Measurements from ENCODE around the gene AFAP1L1. TPM values are rescaled to one million over a fixed set of nuclear protein-coding genes. Genes with fewer than 3 reads are reported as not detected.

The AFAP1L1 gene
- total and polyA plus RNA-seq, 10 of the 15 experiments (the other 5 are each of a cell fraction or from before 2014, with no cell fraction given) = 0.11 TPM; not detected in 9

DNA sequence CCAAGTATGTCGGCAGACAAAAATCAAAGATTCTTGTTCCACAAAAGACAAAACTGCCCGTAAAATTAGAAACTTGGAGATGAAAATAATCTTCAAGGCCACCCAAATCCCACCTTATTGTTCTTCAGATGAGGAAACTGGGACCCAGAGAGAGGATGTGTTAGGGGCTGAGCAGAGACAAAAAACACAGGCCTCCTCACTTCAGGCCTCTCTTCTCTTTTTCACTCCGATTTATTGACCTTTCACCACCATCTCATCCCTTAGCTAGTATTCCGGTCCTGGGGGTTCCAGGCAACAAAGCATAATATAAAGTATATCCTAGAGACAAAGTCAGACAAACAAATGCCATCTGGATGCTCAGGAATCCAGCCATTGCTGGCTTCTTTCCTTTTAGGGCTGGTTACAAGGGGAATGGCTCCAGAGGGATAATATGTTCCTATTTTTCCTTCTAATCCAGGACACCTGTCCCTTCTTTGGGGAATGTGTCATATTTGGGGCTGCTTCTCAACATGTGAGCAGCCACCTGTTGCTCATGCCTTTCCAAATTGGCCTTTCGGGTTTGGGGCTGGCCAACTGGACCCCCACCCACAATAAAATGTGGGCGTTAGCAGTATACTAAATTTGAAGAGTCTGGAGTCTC lies 42.2 kb upstream of the AFAP1L1 start (continued):
- TF ChIP-seq, protein P1, sequence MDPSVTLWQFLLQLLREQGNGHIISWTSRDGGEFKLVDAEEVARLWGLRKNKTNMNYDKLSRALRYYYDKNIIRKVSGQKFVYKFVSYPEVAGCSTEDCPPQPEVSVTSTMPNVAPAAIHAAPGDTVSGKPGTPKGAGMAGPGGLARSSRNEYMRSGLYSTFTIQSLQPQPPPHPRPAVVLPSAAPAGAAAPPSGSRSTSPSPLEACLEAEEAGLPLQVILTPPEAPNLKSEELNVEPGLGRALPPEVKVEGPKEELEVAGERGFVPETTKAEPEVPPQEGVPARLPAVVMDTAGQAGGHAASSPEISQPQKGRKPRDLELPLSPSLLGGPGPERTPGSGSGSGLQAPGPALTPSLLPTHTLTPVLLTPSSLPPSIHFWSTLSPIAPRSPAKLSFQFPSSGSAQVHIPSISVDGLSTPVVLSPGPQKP (IDR thresholded peaks at IDR 0.05; ENCODE audit: low read depth, low read length) = no peak

GRCh38 chr5:149235841-149236240 lies 35.8 kb upstream of the AFAP1L1 start:
- Histone ChIP-seq H3K9me3 (replicated peaks; ENCODE audit: control insufficient read depth, insufficient read depth, low read length) (no peaks in the 10 kb centered on the region), H3K4me2 (ENCODE audit: control insufficient read depth, insufficient read depth) (no peak overlapping the region), H4K20me1 (ENCODE audit: control insufficient read depth, insufficient read depth) (no peaks in the 10 kb centered on the region), H2AFZ (ENCODE audit: control insufficient read depth, low read depth, low read length) (no peak overlapping the region), H3K4me1 (ENCODE audit: control insufficient read depth, insufficient read depth, low read length) (no peaks in the 10 kb centered on the region), H3K27ac (ENCODE audit: control insufficient read depth, insufficient read depth) (no peak overlapping the region), H3K4me3 (no peak overlapping the region), H3K9ac (ENCODE audit: control insufficient read depth, insufficient read depth, low read length) (no peak overlapping the region), H3K27me3 (replicated peaks in 1 of 2; ENCODE audit: control insufficient read depth in 2 of 2, insufficient read depth in 2 of 2, low read length in 1 of 2) (no peaks in the 10 kb centered on the region; a peak in 2 of 4 replicates), H3K79me2 (ENCODE audit: control insufficient read depth, insufficient read depth, low read length) (no peaks in the 10 kb centered on the region), H3K36me3 (ENCODE audit: control insufficient read depth in 2 of 2, insufficient read depth in 2 of 2, low read length in 1 of 2) (no peaks in the 10 kb centered on the region)
- RAD21 ChIA-PET (ENCODE audit: unreplicated experiment) = no interaction called here
- BruUV-seq (replicated peaks) = no TSS peak
- SMC1A ChIA-PET (ENCODE audit: uncharacterized antibody, unreplicated experiment) = no interaction called here
- CTCF ChIA-PET = no interaction called here
- in situ Hi-C loops (cut with MboI) (no loop called here), intact Hi-C loops (cut with micrococcal nuclease; ENCODE audit: unreplicated experiment) (no loop called here)
- ATAC-seq = no peak
- TF ChIP-seq SUZ12 (IDR thresholded peaks at IDR 0.05; ENCODE audit: unreplicated experiment) = no peak
- no peak for TF ChIP-seq KAT2A (conservative IDR thresholded peaks at IDR 0.05; ENCODE audit: control insufficient read depth, low read depth, low read length)
- no peak for TF ChIP-seq TCF3 (IDR thresholded peaks at IDR 0.05; ENCODE audit: borderline replicate concordance, insufficient read depth, low read depth, low read length)
- no peak for TF ChIP-seq ZBED1 (IDR thresholded peaks at IDR 0.05; ENCODE audit: borderline replicate concordance)
- TF ChIP-seq RUNX3 (IDR thresholded peaks at IDR 0.05; ENCODE audit: low read length) = no peak
- TF ChIP-seq SMARCA5 (IDR thresholded peaks at IDR 0.05) = no peak
- TF ChIP-seq CHD1 (IDR thresholded peaks at IDR 0.05; ENCODE audit: low read depth, low read length) = no peak
- TF ChIP-seq, protein P2, sequence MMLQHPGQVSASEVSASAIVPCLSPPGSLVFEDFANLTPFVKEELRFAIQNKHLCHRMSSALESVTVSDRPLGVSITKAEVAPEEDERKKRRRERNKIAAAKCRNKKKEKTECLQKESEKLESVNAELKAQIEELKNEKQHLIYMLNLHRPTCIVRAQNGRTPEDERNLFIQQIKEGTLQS (IDR thresholded peaks at IDR 0.05; ENCODE audit: borderline replicate concordance, extremely low read depth, low read depth, low read length) = no peak
- POLR2A ChIA-PET = no interaction called here
- FAIRE-seq = no peak
- no peak for DNase-seq (ENCODE audit: low read depth, low spot score)

Data from GM12878 (cell line).